H1 (cell line): ENCODE data around the gene CFAP97.

Experiments
- BRCA1 ChIP-seq: IDR thresholded peaks from 2 replicates; pipeline ENCODE4 v1.6.1; 2012; ENCODE audit warnings: low read depth, low read length, improper control_type of control experiment
- CTCF ChIP-seq, 3 experiments: IDR thresholded peaks; 1 replicate in 2 of 3; 2 replicates in 1 of 3; pipeline versions ENCODE4 v1.5.1 to v1.6.1; 2011; ENCODE audit warnings: low read length in 3 of 3, mild to moderate bottlenecking in 3 of 3, inconsistent platforms in 2 of 3, low read depth in 1 of 3, moderate library complexity in 1 of 3; ENCODE audit not compliant: insufficient read depth in 1 of 3; ENCODE audit errors: control extremely low read depth in 1 of 3
- EGR1 ChIP-seq: IDR thresholded peaks from 2 replicates; pipeline ENCODE4 v1.6.1; 2011; ENCODE audit warnings: low read depth, low read length, borderline replicate concordance
- KDM1A ChIP-seq: fragments of 200-600, 300-600 bp; sonication (generic); IDR thresholded peaks from 2 replicates; pipeline ENCODE4 v1.7.1; 2016; ENCODE audit warnings: mild to moderate bottlenecking, low read length, borderline replicate concordance
- POLR2A ChIP-seq, 2 experiments: IDR thresholded peaks; 1 replicate in 1 of 2; 2 replicates in 1 of 2; pipeline ENCODE4 v1.6.1; 2011; ENCODE audit warnings: low read depth in 2 of 2, low read length in 2 of 2, mild to moderate bottlenecking in 2 of 2; ENCODE audit errors: control extremely low read depth in 1 of 2
- ZNF274 ChIP-seq: IDR thresholded peaks from 2 replicates; pipeline ENCODE4 v1.7.0; 2012; ENCODE audit warnings: low read length, borderline replicate concordance; ENCODE audit errors: extremely low read depth

- TF ChIP-seq BRCA1: no peak
- no peak for TF ChIP-seq POLR2A (IDR thresholded peaks at IDR 0.05; ENCODE audit: control extremely low read depth in 1 of 2, low read depth in 2 of 2, low read length in 2 of 2)
- no peak for TF ChIP-seq KDM1A
- no peak for TF ChIP-seq EGR1
- TF ChIP-seq CTCF (IDR thresholded peaks at IDR 0.05; ENCODE audit: control extremely low read depth in 1 of 3, insufficient read depth in 1 of 3, low read depth in 1 of 3, low read length in 3 of 3): no peak
- TF ChIP-seq ZNF274: no peak
Measured at GRCh38 chr4:185248393-185249039, 44.7 kb upstream of the CFAP97 start.
